Hepatic stellate cell (primary cell): Measurements from ENCODE around the gene FGFR2.

Experiments used
- DNase-seq: peaks from one replicate; pipeline ENCODE4 v3.0.0; 2011; ENCODE audit warnings: low spot score

Gene FGFR2

GRCh38 chr10:121493521-121493920 lies 104.7 kb downstream of the FGFR2 start:
- no peak for DNase-seq

- no peak for DNase-seq
Observed at GRCh38 chr10:121490871-121491519, 107.2 kb downstream of the FGFR2 start.

GRCh38 chr10:121485436-121486139 lies 112.7 kb downstream of the FGFR2 start:
- DNase-seq = no peak

- DNase-seq = no peak
Observed at GRCh38 chr10:121484816-121485215, 113.4 kb downstream of the FGFR2 start.

GRCh38 chr10:121484401-121484800 lies 113.8 kb downstream of the FGFR2 start:
- DNase-seq = no peak

- DNase-seq = no peak
Observed at GRCh38 chr10:121481180-121481579, 117.1 kb downstream of the FGFR2 start.

- DNase-seq = no peak
Observed at GRCh38 chr10:121478556-121478955, 119.7 kb downstream of the FGFR2 start.

- DNase-seq = no peak
Observed at GRCh38 chr10:121469797-121470606, 128.2 kb downstream of the FGFR2 start.

GRCh38 chr10:121468726-121469125 lies 129.5 kb downstream of the FGFR2 start:
- no peak for DNase-seq

GRCh38 chr10:121466424-121466823 lies 131.8 kb downstream of the FGFR2 start:
- DNase-seq = no peak

- no peak for DNase-seq
Observed at GRCh38 chr10:121465215-121465614, 133.0 kb downstream of the FGFR2 start.

GRCh38 chr10:121464517-121464916 lies 133.7 kb downstream of the FGFR2 start:
- DNase-seq = no peak

GRCh38 chr10:121462955-121463354 lies 135.3 kb downstream of the FGFR2 start:
- DNase-seq = no peak

GRCh38 chr10:121462281-121462680 lies 136.0 kb downstream of the FGFR2 start:
- no peak for DNase-seq

- no peak for DNase-seq
Observed at GRCh38 chr10:121461307-121461706, 136.9 kb downstream of the FGFR2 start.

- no peak for DNase-seq
Observed at GRCh38 chr10:121460733-121461132, 137.5 kb downstream of the FGFR2 start.

- DNase-seq = no peak
Observed at GRCh38 chr10:121459622-121460453, 138.4 kb downstream of the FGFR2 start.

- no peak for DNase-seq
Observed at GRCh38 chr10:121459279-121459621, 139.0 kb downstream of the FGFR2 start.

GRCh38 chr10:121457729-121458128 lies 140.5 kb downstream of the FGFR2 start:
- no peak for DNase-seq

GRCh38 chr10:121455377-121455776 lies 142.9 kb downstream of the FGFR2 start:
- no peak for DNase-seq

- no peak for DNase-seq
Observed at GRCh38 chr10:121454781-121455180, 143.5 kb downstream of the FGFR2 start.

GRCh38 chr10:121453160-121453559 lies 145.1 kb downstream of the FGFR2 start:
- DNase-seq = no peak
